Adrenal gland (tissue), 12 donors: ENCODE data around the gene BDNF. TPM values are rescaled to one million over a fixed set of nuclear protein-coding genes. Genes with fewer than 3 reads are reported as not detected.

ENCODE experiments used
- DNase-seq, 7 donors: peaks; one replicate each; pipeline ENCODE4 v3.0.0-alpha.2; 2019 to 2020
- H3K27ac ChIP-seq, 5 donors: fragments of 200-600 bp; sonication (generic) in 4 of 5; 1 replicate in 3 of 5; 2 replicates in 2 of 5; pipeline versions ENCODE4 v1.5.1 to v1.8.0; 2016 to 2020; ENCODE audit warnings: mild to moderate bottlenecking in 1 of 5
- H3K27me3 ChIP-seq: fragments of 200-600 bp; 2 replicates; pipeline ENCODE4 v1.8.0; 2021
- H3K36me3 ChIP-seq, 2 donors: fragments of 200-600 bp; replicated peaks in 1 of 2; 1 replicate in 1 of 2; 2 replicates in 1 of 2; pipeline versions ENCODE4 v1.5.1 to v1.8.0; 2018 to 2022
- H3K4me1 ChIP-seq, 2 donors: fragments of 200-600 bp; replicated peaks in 1 of 2; 1 replicate in 1 of 2; 2 replicates in 1 of 2; pipeline versions ENCODE4 v1.5.1 to v1.8.0; 2018 to 2021
- H3K4me3 ChIP-seq, 4 donors: fragments of 200-600 bp; sonication (generic) in 3 of 4; one replicate each; pipeline ENCODE4 v1.5.1; 2016 to 2018
- H3K9me3 ChIP-seq, 3 donors: fragments of 200-600 bp; sonication (generic) in 1 of 3; replicated peaks in 1 of 3; 1 replicate in 2 of 3; 2 replicates in 1 of 3; pipeline versions ENCODE4 v1.5.1 to v1.8.0; 2016 to 2021
- CTCF ChIP-seq, 6 experiments: fragments of 450-650 bp in 4 of 6; fragments of 200-600 bp in 2 of 6; sonication (generic) in 1 of 6; IDR thresholded peaks; 1 replicate in 5 of 6; 2 replicates in 1 of 6; pipeline versions ENCODE4 v1.5.1 to v1.8.0; 2016 to 2021; ENCODE audit warnings: antibody characterized with exemption in 6 of 6, mild to moderate bottlenecking in 2 of 6, moderate library complexity in 1 of 6
- POLR2A ChIP-seq, 2 donors: fragments of 450-650 bp; IDR thresholded peaks; one replicate each; pipeline ENCODE4 v1.6.1; 2017; ENCODE audit warnings: antibody characterized with exemption in 2 of 2, mild to moderate bottlenecking in 2 of 2, moderate library complexity in 1 of 2
- WGBS, 4 donors: extraction: QIAGEN DNeasy Blood & Tissue Kit in 2 of 4; methylation state at CpG; one replicate each; pipeline versions ENCODE4 v1.1.5 to v1.1.7; 2013 to 2017; 5-methylcytosine and 5-hydroxymethylcytosine counted together
- intact Hi-C, 2 donors: fragments of 100-400 bp; cut with DNase I; formaldehyde crosslinking; loops; one replicate each; pipeline versions ENCODE4 v1.14.1 to v1.15.0; 2022 to 2023
- polyA plus RNA-seq, 3 donors: library from polyadenylated mRNA; stranded (reverse); fragments of 200-250 nt in 2 of 3; fragments of 350-450 nt in 1 of 3; fragmentation: Illumina TruSeq in 1 of 3; extraction: RNeasy Lipid Tissue Mini Kit (QIAGEN cat#74804) in 1 of 3; gene quantifications; one replicate each; pipeline ENCODE4 v1.2.3, GENCODE V29; 2013 to 2014
- total RNA-seq, 9 donors: library from RNA; depleted of rRNA in 4 of 9; stranded (reverse); fragments of >200 nt in 4 of 9; fragments of 120-200 nt in 1 of 9; fragmentation: NEBNext Ultra II Directional in 1 of 9; extraction: Animal tissue kit (Norgen Biotek cat#: 25700) in 1 of 9; gene quantifications; one replicate each; pipeline versions ENCODE4 v1.1.0 to v1.2.4, GENCODE V29; 2013 to 2023
- donor health status: healthy with polysubstance abuse.
- donor health status: Bipolar disorder and iron deficiency.
- donor health status: DM: yes; HTN: yes; CAD: no.
- donor health status: DM: no; HTN: no; CAD: no.
- donor health status: DM: no; HTN: no; CAD: no.
- donor health status: DM: yes; HTN: yes; CAD: no.

BDNF gene
- total and polyA plus RNA-seq, 12 donors, result under 0.01 to 0.42 (median 0.21) TPM; not detected in 2

GRCh38 chr11:27618281-27618915 lies 81.9 kb downstream of the BDNF start:
- intact Hi-C loops, result no loop called here
- Histone ChIP-seq H3K36me3 (no peaks in the 10 kb centered on the region), H3K4me3 (no peak overlapping the region), H3K9me3 (no peaks in the 10 kb centered on the region), H3K27me3 (no peaks in the 10 kb centered on the region), H3K4me1 (no peaks in the 10 kb centered on the region), H3K27ac (no peak overlapping the region)
- TF ChIP-seq CTCF (IDR thresholded peaks at IDR 0.05) (no peak), POLR2A (IDR thresholded peaks at IDR 0.05) (no peak)
- 55 to 61% (median 57%) methylated on average over 2 of the region's 2 CpGs for WGBS, 4 donors
- DNase-seq, result no peak

GRCh38 chr11:27616711-27617110 lies 83.5 kb downstream of the BDNF start:
- intact Hi-C loops, result no loop called here
- H3K9me3 ChIP-seq, result no peaks in the 10 kb centered on the region
- DNase-seq, result no peak
- no peak overlapping the region for H3K27ac ChIP-seq
- H3K4me3 ChIP-seq, result no peak overlapping the region
- no peaks in the 10 kb centered on the region for H3K36me3 ChIP-seq
- no peaks in the 10 kb centered on the region for H3K27me3 ChIP-seq
- no peaks in the 10 kb centered on the region for H3K4me1 ChIP-seq
- TF ChIP-seq POLR2A (IDR thresholded peaks at IDR 0.05), result no peak
- no peak for TF ChIP-seq CTCF (IDR thresholded peaks at IDR 0.05)
- WGBS, 4 donors, result 38 to 98% (median 61%) methylated on average over 2 of the region's 2 CpGs

GRCh38 chr11:27615833-27616232 lies 84.4 kb downstream of the BDNF start:
- H3K27me3 ChIP-seq, result no peaks in the 10 kb centered on the region
- no peak overlapping the region for H3K4me3 ChIP-seq
- TF ChIP-seq POLR2A (IDR thresholded peaks at IDR 0.05), result no peak
- no peak for TF ChIP-seq CTCF (IDR thresholded peaks at IDR 0.05)
- intact Hi-C loops, result no loop called here
- H3K36me3 ChIP-seq, result no peaks in the 10 kb centered on the region
- no peak for DNase-seq
- H3K4me1 ChIP-seq, result no peaks in the 10 kb centered on the region
- no peaks in the 10 kb centered on the region for H3K9me3 ChIP-seq
- H3K27ac ChIP-seq, result no peak overlapping the region
- WGBS, 4 donors, result 91 to 94% (median 92%) methylated on average over 5 of the region's 5 CpGs

GRCh38 chr11:27614092-27614491 lies 86.2 kb downstream of the BDNF start:
- TF ChIP-seq CTCF (IDR thresholded peaks at IDR 0.05), result no peak
- no peak for TF ChIP-seq POLR2A (IDR thresholded peaks at IDR 0.05)
- no peak for DNase-seq
- no peaks in the 10 kb centered on the region for H3K9me3 ChIP-seq
- intact Hi-C loops, result no loop called here
- H3K36me3 ChIP-seq, result no peaks in the 10 kb centered on the region
- no peak overlapping the region for H3K27ac ChIP-seq
- H3K4me1 ChIP-seq, result no peaks in the 10 kb centered on the region
- H3K27me3 ChIP-seq, result no peaks in the 10 kb centered on the region
- H3K4me3 ChIP-seq, result no peak overlapping the region
